Left forelimb (tissue), 1 donor: ENCODE results near the gene CNTNAP5.

ENCODE experiments used
- DNase-seq: peaks from one replicate; pipeline ENCODE4 v3.0.0-alpha.2; 2018; ENCODE audit warnings: low spot score

The CNTNAP5 gene

DNA sequence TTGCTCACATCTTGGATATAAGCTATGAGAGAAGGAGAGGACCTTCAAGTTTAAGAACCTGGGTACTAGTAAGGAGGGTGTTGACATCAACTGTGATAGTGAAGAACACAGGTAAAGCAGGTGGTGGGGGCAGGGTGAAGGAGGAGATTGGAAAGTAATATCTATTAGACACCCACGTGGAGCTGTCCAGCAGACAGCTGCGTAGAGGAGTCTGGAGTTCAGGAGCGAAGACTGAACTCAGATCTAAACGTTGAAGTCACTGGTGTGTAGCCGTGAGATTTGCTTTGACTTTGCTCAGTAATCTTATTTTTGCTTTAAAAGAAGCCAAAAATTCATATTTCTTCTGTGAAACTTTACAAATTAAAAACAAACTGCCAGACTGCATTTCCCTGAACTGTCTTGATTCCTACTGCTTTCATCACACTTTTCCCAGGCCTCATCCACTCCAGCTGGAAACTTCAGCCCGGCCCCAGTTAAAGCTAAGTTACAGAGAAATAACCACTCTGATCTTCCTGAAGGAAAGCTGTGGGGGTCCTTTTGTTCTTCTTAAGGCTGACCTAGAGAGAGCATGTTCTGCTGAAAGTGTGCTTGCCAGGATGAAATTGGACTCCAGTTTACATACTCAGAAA is 533.3 kb downstream of the CNTNAP5 start:
- DNase-seq, result no peak

DNA sequence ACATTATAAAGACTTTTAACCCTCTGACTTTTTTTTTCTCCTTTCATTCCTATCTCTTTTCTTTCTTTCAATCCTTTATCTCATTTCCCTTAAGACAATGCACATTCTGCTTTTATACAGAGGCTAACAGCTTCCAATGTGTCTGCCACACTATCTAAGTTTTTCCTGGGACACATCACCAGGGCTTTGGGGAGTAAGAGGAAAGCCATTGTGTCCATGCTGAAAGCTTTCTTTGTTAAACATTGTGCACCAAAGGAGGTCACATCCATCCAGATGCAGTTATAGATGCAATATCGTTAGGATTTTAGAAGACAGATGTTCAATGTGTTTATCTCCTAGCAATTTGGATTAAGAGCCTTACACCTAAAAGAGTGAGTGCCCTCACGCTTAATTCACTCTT is 534.1 kb downstream of the CNTNAP5 start:
- DNase-seq, result no peak

DNA sequence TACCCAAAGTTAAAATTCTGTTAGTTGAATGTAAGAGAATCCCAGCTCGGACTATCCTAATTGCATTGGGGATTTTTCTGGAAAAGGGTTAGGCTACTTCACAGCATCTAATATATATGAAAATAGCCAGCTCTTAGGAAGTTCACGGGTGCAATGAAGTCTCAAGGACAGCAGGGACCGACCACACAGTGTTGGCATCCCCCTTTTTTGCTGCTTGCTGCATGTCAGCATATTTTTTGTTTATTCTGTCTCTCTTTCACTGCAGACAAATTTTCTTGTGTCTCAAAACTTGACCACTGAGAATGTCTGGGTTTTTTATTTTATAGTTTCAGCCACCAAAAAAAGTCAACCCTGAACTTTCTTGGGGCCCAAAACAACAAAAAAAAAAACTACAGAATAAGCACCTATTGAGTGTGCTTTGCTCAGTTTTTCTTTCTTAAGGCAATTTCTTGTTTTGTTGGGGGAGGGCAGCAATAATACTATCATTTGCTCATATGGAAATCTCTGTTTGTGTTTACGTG is 535.6 kb downstream of the CNTNAP5 start:
- DNase-seq, result no peak

DNA sequence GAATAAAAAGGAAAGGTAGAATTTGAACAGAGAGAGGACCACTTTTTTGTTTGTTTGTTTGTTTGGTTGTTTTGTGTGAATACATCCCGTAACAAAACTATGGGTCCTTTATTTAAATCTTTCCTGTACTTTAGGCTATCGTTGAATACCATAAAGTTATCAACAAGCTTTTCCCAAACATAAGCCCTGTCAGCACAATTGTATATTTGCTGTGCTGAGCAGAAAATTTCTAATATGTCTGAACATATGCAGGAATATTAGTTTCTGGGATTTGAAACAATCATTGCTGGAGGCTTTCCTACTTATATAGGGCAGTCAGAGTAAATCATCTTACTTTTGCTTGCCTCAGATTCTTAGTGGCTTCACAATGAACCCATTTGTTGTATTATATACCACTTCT is 536.4 kb downstream of the CNTNAP5 start:
- no peak for DNase-seq

DNA sequence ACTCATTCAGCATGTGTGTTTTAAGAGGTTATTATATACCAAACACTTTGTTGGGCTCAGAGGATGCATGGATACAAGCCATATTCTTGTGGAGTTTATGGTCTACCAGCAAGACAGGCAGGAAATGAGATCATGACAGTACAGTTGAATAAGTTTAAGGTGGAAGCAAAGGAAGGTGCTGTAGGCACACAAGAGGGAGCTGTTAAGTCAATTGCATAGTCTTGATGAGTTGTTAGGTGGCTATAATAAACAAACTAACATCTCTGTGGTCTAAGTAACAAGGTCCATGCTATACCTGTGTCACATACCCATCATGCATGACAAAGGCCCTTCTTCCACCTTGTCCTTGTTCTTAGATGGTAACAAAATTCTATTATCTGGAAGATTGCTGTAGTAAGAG is 538.3 kb downstream of the CNTNAP5 start:
- DNase-seq, result no peak

DNA sequence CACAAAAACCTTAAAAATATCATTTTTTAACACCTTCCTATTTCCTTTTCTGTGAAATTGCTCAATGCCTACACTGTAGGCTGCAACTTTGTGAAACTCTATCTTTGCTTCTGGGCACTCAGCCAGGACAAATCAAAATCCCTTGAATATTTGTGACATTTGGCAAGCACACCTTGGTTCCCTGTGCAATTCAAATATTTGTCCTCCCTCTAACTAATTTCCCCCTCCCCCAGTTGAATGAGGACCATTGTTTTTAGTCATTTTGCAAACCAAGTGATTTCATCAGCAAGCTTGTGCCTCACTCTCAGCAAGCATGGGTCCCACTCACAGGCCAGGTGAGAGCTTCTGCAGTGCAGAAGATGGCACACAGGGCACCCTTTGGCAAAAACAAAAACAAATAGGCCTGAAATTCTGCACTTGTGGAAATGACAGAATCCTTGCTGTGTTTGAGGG is 541.5 kb downstream of the CNTNAP5 start:
- DNase-seq, result no peak

DNA sequence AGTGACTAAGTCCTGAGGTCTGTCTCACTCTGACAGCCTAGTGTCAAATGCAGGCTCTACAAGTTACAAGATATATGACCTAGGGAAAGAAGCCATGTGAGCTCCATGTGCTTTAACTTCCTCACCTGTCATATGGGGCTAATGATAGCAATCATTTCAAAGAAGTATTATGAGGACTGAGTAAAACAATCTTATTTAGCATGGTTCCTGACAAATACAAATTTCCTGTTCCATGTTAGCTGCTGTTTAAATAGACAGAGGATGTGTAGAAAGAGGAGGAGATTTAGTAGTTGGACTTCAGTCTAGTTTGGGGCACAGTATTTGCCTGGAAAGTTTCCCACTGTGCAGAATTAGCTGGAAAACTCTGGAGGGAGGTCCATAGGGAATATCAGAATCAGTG is 545.8 kb downstream of the CNTNAP5 start:
- no peak for DNase-seq

DNA sequence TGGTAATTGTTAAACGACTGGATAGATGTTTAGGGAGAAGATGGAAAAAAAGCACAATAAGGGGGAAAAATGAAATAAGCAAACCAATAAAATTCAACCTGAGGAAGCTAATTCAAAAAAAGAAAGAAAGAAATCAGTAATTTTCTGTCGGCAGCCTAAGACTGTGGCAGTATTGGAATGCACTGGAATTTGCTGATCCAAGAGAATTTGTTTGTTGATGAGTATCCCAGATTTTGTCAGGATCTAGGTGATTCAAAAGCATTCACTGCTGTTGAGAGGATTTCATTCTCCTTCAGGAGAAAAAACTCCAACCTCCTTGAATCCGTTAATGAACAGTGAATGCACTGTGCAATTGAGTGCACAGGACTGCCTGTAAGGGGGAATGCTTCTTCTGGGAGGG is 546.7 kb downstream of the CNTNAP5 start:
- no peak for DNase-seq

DNA sequence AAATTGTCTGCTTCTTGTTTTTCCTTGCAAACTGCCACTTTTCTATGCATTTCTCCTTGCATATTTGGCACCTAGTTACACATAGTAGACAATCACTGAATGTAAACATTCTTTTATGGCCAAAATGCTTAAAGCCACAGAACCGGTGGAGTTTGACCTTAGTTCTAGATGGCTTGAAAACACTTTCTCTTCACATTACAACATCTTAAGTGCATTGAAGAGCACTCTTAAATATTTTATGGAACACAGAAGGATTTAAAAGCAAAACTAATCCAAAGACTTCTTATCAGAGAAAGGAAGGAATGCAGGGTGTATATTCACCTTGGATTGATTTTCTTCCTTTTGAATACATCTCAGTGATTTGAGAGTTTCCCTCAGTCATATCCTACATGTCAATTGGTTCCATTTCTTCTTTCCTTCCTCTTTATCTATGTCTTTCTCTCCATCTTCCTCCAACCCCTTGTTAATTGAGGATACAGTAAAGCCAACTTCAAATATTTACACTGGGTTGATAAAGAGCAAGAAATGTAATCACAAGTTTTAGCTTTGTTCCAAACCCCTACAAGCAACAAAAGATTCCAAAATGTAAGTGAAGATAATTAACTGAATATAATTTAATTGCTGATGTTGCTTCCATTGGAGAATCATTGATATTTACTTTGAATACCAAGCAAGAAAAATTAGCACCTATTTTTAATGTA is 548.0 kb downstream of the CNTNAP5 start:
- DNase-seq, result no peak

DNA sequence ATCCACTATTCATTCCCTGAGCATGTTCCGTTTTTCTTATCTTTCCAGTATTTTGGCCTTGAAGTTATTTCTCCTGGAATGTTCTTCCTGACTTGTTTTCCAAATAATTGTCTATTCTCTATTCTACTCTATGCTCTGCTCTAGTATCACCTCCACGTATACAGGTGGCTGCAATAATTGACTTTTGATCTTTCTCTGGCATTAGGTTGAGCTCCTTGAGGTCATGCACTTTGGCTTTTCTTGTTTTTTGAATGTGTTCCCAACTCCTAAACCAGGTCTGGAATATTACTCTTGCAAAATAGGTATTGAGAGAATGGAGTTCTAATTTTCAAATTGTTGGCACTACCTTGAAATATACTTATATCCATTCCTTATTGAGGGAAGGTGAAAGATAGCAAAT is 550.4 kb downstream of the CNTNAP5 start:
- no peak for DNase-seq

DNA sequence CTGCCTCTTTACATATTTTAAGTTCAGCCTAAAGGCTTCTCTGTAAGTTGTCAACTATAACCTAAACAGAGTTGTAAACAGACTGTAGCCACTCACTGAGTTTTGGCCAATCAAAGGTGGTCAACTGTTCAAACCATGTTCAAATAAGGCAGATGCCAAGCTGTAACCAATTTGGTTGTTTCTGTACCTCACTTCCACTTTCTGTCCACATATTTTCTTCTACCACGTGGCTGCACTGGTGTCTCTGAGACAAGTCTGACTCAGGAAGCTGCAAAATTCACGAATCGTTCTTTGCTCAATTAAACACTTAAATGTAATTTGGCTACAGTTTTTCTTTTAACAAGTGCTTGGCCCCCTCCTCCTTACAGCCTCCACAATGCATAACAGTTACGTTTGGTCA is 555.2 kb downstream of the CNTNAP5 start:
- DNase-seq, result no peak

DNA sequence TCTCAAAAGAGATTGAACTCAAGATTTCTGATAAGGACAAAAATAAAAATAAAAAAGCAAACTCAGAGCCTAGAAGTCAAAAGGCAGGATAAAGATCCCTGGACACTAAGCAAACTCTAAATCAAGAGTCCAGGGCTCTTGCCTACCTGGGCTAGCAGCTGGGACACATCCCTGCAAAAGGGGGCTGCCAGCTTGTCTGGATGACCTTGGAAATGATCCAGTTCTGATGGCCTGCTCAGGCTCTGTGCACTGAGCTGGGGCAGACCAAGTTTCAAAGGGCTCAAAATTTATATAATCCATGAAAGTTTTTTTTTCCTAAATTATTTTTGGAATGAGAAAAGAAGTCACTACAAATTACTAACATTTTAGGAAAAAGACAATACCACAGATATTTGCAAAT is 557.3 kb downstream of the CNTNAP5 start:
- no peak for DNase-seq

DNA sequence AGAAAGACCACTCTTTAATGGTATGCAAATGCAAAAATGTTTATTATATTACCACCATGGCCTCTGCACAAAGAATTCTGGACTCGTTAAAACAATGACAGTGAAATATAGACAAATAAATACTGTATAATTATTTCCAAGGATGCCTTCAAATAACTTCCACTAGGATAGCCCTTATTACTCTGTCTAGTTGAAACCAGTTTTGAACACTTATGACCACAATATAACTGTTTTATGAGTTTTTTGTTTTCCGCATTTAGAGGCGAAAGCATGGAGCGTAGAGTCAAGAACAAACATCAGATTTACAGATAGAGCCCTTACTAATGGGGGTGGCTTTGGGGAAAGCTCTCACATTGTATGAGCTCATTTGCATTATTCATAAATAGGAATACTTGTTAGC is 559.5 kb downstream of the CNTNAP5 start:
- no peak for DNase-seq

DNA sequence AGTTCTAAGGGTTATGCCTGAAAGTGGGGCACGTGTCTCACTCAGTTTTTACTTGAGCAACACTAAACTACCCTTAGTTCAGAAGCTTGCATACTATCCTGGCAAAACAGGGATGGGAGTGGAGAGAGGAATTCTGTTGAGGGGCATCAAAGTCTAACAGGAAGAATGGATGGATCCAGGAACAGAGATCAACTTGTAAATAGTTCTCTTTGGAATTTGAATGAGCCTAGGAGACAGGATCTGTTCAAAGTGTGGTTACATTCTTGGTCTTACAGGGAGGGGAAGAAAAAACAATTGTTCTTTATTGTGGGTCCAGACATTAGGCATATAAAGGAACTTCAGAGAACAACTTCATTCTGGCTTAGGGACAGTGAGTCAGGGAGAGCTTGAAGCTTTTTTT is 560.2 kb downstream of the CNTNAP5 start:
- DNase-seq, result no peak

DNA sequence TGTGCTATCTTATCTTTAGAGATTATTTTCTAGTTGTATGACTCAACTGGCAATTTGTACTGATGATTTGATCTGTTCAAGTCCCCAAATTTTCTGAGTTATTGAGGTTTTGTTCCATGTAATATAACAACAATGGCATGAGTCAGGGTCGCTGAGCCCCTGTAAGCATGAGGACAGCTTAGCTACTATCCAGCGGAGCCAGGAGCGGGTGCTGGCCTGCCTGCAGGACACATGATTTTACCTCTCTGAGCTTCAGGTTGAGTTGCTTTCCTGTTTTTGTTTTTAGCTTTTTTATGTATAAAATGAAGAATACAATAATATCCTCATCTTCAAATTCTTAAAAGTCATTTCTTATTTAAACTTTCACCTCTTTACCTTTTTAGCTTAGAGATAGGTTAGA is 561.1 kb downstream of the CNTNAP5 start:
- DNase-seq, result no peak

DNA sequence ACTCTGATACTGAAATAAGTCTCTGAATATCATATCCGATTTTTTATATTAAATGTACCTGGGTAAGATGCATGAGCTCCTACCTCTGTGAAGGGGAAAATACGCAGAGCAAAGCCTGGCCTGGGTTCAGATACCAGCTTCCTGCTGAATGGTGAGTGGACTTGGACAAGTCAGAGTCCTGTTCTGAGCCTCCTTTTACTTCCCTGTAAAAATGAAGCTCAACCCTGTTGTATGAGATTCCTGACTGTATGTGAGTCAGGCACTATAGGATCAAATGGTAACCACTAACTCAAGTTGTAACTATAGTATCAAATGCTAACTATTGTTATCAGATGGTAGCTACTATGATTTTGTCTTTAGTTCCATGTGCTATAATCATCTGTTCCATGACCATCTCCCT is 561.7 kb downstream of the CNTNAP5 start:
- no peak for DNase-seq

DNA sequence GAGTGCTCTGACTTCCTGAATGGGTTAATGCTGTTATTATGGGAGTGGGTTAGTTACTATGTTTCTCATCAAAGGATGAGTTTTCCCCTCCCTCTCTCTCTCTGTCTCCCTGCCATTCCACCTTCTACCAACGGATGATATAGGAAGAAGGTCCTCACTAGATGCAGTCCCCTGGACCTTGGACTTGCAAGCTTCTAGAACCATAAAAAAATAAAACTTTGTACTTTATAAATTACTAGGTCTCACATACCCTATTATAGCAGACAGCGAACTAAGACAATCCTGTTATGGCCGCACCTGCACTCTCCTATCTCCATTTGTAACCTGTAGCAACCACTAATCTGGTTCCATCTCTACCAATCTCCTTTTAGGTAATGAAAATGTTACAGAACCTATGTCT is 564.9 kb downstream of the CNTNAP5 start:
- no peak for DNase-seq

DNA sequence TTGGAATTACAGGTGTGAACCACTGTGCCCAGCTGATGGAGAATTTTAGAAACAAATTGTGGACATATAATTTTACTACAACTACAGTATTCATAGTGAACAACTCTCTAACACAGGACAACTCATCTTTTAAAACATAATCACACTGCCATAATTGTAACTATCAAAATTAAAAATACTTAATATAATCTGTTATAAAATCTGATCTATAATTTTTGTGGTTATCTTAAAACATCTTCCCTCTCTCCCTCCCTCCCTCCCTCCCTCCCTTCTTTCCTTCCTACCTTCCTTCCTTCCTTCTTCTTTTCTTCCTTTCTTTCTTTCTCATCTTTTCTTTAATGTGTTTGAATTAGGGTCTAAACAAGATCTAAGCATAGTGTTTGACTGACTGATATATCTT is 577.7 kb downstream of the CNTNAP5 start:
- DNase-seq, result no peak

DNA sequence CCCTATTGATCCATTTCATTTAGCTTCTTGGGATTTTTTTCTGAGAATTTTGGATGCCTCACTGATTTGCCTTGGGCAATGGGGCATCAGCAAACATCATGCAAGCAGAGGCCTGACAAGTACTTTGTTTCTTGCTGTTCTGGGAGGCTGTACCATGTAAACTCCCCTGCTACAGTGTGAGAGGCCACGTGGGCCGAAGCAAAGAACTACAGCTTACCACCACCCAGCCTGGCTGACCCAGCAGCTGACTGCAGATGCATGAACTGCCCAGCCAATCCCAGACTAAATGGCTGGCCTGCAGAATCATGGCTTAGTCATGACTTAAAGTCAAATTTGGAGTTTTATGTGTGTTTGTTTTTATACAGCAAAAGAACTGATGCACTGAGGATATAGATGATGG is 579.9 kb downstream of the CNTNAP5 start:
- DNase-seq, result no peak

DNA sequence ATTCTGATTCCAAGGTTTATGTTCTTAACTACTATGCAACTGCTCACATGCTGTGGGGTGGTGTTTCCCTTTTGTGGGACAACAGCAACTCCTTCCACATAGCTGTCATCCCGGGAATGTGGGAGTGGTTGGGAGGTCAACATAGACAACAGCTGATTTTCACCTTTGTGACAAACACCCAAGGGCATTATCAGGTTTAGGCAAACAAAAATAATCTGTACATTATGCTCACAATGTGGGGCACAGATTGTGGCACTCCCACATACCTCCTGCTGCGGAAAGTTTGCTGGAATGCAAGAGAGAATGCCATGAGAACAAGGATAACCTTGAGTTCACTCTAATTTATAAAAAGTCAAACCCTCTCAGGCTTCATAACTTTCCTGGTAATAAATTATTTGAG is 582.6 kb downstream of the CNTNAP5 start:
- DNase-seq, result no peak

DNA sequence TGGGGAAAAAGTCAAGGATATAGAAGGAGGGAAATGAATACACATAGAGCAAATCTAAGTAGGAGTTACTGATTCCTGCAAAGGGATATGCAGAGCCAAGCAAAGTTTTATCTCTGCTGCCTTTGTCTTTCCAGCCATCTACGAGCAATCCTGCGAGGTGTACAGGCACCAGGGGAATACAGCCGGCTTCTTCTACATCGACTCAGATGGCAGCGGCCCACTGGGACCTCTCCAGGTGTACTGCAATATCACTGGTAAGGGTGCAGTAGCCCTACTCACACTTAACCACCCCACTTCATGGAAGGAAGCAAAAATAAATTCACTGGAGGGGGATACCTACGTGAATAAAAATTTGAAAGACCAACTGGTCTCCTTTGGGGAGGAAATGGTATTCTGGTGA is 584.6 kb downstream of the CNTNAP5 start:
- no peak for DNase-seq

DNA sequence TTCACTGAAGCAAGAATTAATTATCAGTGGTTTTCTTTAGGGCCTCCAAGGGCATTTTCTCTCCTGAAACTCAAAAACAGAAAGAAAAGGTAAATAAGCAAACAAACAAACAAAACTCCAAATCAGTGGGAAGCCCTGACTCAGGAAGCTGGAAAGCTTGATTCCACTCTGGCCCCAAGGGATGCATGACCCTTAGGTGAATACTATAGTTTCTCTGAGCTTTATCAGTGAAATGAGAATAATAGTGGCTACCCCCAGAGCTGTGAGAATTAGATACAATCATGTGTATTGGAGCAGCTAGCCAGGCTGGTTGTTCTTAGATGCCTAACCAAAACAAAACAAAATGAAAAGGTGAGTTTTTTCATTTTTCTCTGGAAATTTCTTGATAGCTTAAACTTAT is 585.1 kb downstream of the CNTNAP5 start:
- DNase-seq, result no peak

DNA sequence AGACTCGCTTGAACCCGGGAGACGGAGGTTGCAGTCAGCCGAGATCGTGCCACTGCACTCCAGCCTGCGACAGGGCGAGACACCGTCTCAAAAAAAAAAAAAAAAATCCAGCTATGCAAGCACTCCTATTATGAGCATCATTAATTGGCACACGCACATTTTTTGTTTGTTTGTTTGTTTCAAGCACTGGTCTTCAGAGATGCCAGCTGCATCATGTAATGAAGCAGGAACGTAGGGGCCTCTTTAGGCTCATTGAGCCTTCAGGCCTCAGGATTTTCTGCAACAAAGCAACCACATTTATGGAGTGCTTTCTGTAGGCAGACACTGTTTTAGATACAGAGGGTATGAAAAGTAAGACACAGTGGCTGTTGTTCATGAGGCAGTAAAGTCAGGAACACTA is 585.8 kb downstream of the CNTNAP5 start:
- no peak for DNase-seq

DNA sequence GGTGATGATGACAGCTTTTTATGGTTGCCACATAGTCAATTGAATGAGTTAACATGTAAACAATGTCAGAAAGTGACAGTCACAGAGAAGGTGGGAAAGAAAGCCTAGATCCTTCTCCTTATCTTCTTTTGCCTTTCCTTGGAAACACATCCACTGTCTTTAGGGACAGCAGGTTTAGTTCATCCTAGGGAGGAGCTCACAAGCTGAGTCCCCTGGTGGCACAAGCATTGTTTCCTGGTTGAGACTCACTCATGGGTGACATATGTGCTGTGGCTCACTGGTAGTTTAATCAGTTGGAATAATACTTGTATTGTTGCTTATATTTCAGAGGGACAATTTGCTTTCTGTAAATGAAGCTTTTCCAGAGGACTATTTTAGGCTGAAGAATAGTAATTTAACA is 598.5 kb downstream of the CNTNAP5 start:
- no peak for DNase-seq
